ENCODE results near the gene APBA3. TPM values are rescaled to one million over a fixed set of nuclear protein-coding genes. Genes with fewer than 3 reads are reported as not detected.

APBA3 gene
- total RNA-seq, 2 donors from 2014 or later: 40.6 to 55.4 TPM

DNA sequence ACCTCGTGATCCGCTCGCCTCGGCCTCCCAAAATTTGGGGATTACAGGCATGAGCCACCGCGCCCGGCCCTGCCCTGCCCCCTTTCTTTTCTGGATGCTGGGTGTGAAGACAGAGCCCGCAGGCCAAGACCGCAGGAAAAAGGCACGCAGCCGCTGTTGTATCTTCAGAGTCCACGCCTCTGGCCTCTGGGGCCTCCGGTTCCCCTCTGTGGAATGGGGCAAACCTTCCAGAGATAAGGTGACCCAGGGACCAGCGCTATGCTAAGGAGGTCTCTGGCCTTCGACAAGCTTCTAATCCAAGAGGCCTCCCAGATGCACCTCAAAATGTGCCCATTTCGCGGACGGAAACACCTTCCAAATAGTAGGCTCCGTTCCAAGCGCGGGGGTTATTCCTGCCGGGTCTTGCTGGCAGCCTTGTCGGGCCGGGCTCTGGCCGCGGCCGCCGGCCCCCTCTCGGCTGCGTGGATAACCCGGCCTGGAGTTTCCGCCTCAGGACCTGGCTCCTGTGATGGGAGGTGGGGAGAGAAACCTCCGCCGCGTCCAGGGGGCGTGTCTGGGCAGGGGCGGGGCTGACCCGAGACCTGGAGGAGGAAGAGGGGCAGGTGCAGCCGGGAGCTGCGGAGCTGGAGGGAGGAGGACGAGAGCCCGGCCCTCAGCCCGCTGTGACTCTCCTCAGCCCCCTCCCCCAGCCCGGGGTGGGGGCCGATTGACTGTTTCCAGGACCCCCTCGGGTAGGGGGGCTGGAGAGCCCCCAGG, 40.2 kb downstream of the APBA3 start:
- ATAC-seq (peak; percentile 86 to 94), DNase-seq (ENCODE audit: low spot score) (peak; percentile 90)
- no peaks in the 10 kb centered on the region for H3K27me3 Mint-ChIP-seq
- peaks cover 0 to 6% of the 10 kb centered on the region in 2 donors for H3K4me1 Mint-ChIP-seq (ENCODE audit: low read depth in 2 of 2)
- H3K27ac Mint-ChIP-seq: no peak overlapping the region
- H3K9me3 Mint-ChIP-seq: no peaks in the 10 kb centered on the region
- peak overlapping the region; percentile 47 for H3K4me3 Mint-ChIP-seq
- no peaks in the 10 kb centered on the region for H3K36me3 Mint-ChIP-seq

DNA sequence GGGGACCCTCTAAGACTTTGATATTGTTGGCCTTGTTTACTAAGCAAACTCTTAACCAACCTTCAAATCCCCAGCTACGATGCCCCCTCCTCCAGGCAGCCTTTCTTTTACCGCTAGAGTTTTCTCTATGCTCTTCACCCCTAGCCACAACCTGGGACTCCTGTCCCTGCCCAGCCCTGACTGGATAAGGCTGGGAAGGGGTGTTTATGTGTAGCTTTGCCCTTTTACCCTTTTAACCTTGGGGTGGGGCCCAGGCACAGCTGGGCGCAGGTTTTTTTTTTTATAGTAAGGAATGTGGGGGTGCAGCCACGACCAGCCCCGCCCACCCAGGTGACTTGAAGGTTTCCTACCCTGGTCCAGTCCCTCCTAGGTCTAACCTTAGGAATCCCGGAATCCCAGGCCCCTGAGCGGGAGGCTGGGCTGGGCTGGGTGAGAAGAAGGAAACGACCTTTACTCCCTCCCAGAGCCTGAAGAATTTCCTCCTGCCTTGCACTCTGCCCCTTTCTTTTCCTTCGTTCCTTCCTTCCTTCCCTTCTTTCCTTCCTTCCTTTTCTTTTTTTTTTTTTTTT, 41.1 kb downstream of the APBA3 start:
- H3K4me3 Mint-ChIP-seq: peak overlapping the region; percentile 47
- peak; percentile 18 for DNase-seq (ENCODE audit: low spot score)
- peaks cover 0 to 6% of the 10 kb centered on the region in 2 donors for H3K4me1 Mint-ChIP-seq (ENCODE audit: low read depth in 2 of 2)
- H3K27me3 Mint-ChIP-seq: no peaks in the 10 kb centered on the region
- no peaks in the 10 kb centered on the region for H3K9me3 Mint-ChIP-seq
- H3K36me3 Mint-ChIP-seq: no peaks in the 10 kb centered on the region
- H3K27ac Mint-ChIP-seq: no peak overlapping the region
- ATAC-seq: no peak

- peaks cover 0 to 6% of the 10 kb centered on the region in 2 donors for H3K4me1 Mint-ChIP-seq (ENCODE audit: low read depth in 2 of 2)
- H3K9me3 Mint-ChIP-seq: no peaks in the 10 kb centered on the region
- no peaks in the 10 kb centered on the region for H3K27me3 Mint-ChIP-seq
- no peak for ATAC-seq
- no peak overlapping the region for H3K27ac Mint-ChIP-seq
- no peaks in the 10 kb centered on the region for H3K36me3 Mint-ChIP-seq
- H3K4me3 Mint-ChIP-seq: no peak overlapping the region
- DNase-seq (ENCODE audit: low spot score): no peak
Observed at GRCh38 chr19:3719868-3720267, 41.6 kb downstream of the APBA3 start.

GRCh38 chr19:3716147-3716668, 45.3 kb downstream of the APBA3 start:
- H3K4me1 Mint-ChIP-seq (ENCODE audit: low read depth in 2 of 2): peaks cover 0 to 4% of the 10 kb centered on the region in 2 donors
- no peak overlapping the region for H3K27ac Mint-ChIP-seq
- DNase-seq (ENCODE audit: low spot score) (peak; percentile 44), ATAC-seq (no peak)
- no peaks in the 10 kb centered on the region for H3K27me3 Mint-ChIP-seq
- no peaks in the 10 kb centered on the region for H3K36me3 Mint-ChIP-seq
- H3K4me3 Mint-ChIP-seq: no peak overlapping the region
- H3K9me3 Mint-ChIP-seq: no peaks in the 10 kb centered on the region

GRCh38 chr19:3712663-3713611, 48.6 kb downstream of the APBA3 start:
- peak in 1 of 2 donors; percentile 32 for ATAC-seq
- no peaks in the 10 kb centered on the region for H3K4me1 Mint-ChIP-seq (ENCODE audit: low read depth in 2 of 2)
- no peaks in the 10 kb centered on the region for H3K36me3 Mint-ChIP-seq
- H3K9me3 Mint-ChIP-seq: no peaks in the 10 kb centered on the region
- peak; percentile 39 for DNase-seq (ENCODE audit: low spot score)
- no peaks in the 10 kb centered on the region for H3K27me3 Mint-ChIP-seq
- H3K4me3 Mint-ChIP-seq: no peak overlapping the region
- no peak overlapping the region for H3K27ac Mint-ChIP-seq

- peak; percentile 59 for DNase-seq (ENCODE audit: low spot score)
- no peak overlapping the region for H3K27ac Mint-ChIP-seq
- no peak for ATAC-seq
- no peaks in the 10 kb centered on the region for H3K9me3 Mint-ChIP-seq
- no peaks in the 10 kb centered on the region for H3K36me3 Mint-ChIP-seq
- no peaks in the 10 kb centered on the region for H3K27me3 Mint-ChIP-seq
- peaks cover 0 to 2% of the 10 kb centered on the region in 2 donors for H3K4me1 Mint-ChIP-seq (ENCODE audit: low read depth in 2 of 2)
- no peak overlapping the region for H3K4me3 Mint-ChIP-seq
Observed at GRCh38 chr19:3710265-3710812, 51.2 kb downstream of the APBA3 start.

GRCh38 chr19:3708207-3708931, 53.1 kb downstream of the APBA3 start, which contains the start of gene TJP3:
TJP3 (plus strand) TSS chr19:3708384; CDS start chr19:3728433, 20,049 bp downstream.
- H3K9me3 Mint-ChIP-seq: no peaks in the 10 kb centered on the region
- DNase-seq (ENCODE audit: low spot score) (peak; percentile 48), ATAC-seq (no peak)
- H3K4me3 Mint-ChIP-seq: no peak within 1 kb of the TSS
- H3K27me3 Mint-ChIP-seq: no peaks in the 10 kb centered on the region
- H3K36me3 Mint-ChIP-seq: no peaks in the 10 kb centered on the region
- H3K4me1 Mint-ChIP-seq (ENCODE audit: low read depth in 2 of 2): peaks cover 0 to 2% of the 10 kb centered on the region in 2 donors
- no peak within 1 kb of the TSS for H3K27ac Mint-ChIP-seq

DNA sequence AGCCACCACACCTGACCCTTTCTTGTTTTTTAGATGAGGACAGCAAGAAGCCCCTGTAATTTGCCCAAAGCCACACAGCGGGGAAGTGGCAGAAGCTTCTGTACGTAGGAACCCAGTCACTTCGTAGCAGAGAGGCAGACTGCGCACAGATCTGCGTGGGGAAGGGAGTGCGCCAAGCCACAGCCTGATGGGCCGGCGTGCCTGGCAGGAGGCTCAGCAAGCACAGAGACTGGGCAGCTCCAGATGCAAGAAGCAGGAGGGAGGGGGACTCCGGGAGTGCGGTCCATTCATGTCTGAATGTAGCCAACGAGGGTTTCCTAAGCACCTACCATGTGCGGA, 53.7 kb downstream of the APBA3 start:
- Mint-ChIP-seq H3K9me3 (no peaks in the 10 kb centered on the region), H3K4me3 (no peak overlapping the region), H3K27me3 (no peaks in the 10 kb centered on the region), H3K36me3 (no peaks in the 10 kb centered on the region), H3K27ac (no peak overlapping the region), H3K4me1 (ENCODE audit: low read depth in 2 of 2) (peaks cover 0 to 2% of the 10 kb centered on the region in 2 donors)
- DNase-seq (ENCODE audit: low spot score) (peak; percentile 56), ATAC-seq (no peak)

DNA sequence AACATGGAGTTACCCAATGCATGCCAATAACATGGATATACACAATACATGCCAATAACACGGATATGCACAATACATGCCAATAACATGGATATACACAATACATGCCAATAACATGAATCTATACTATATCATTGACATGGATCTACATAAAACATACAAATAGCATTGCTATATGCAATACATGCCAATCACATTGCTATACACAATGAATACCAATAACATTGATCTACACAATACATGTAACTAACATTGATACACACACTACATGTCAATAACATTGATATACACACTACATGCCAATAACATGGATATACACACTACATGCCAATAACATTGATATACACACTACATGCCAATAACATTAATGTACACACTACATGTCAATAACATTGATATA, 60.3 kb downstream of the APBA3 start:
- DNase-seq (ENCODE audit: low spot score): no peak
- Mint-ChIP-seq H3K4me1 (ENCODE audit: low read depth in 2 of 2) (peaks cover 11 to 24% of the 10 kb centered on the region in 2 donors), H3K36me3 (no peaks in the 10 kb centered on the region), H3K27me3 (no peaks in the 10 kb centered on the region), H3K9me3 (no peaks in the 10 kb centered on the region), H3K4me3 (peak overlapping the region; percentile 82), H3K27ac (peak overlapping the region in 1 of 2 donors; percentile 50)
- no peak for ATAC-seq

Other genes with a start within 250 kb of the APBA3 start
- gene TEKTIP1, start 222.5 kb downstream of the APBA3 start, total RNA-seq: 1 to 10 TPM; 3.3 to 4.4 TPM
- gene MFSD12, start 204.1 kb downstream of the APBA3 start, total RNA-seq: 10 to 100 TPM; 72.2 to 73.1 TPM
- gene HMG20B, start 188.7 kb downstream of the APBA3 start, total RNA-seq: 10 to 100 TPM; 38.2 to 48.0 TPM
- gene GIPC3, start 176.2 kb downstream of the APBA3 start, total RNA-seq: under 1 TPM; 0.25 to 0.40 TPM
- under 1 TPM in 1 of 2 donors, not detected in 1; 0.28 TPM for gene TBXA2R, start 154.8 kb downstream of the APBA3 start, total RNA-seq
- 10 to 100 TPM; 28.9 to 44.7 TPM for gene CACTIN, start 134.9 kb downstream of the APBA3 start, total RNA-seq
- 10 to 100 TPM; 27.0 to 29.6 TPM for gene PIP5K1C, start 61.2 kb downstream of the APBA3 start, total RNA-seq
- gene TJP3, start 53.3 kb downstream of the APBA3 start, total RNA-seq: 1 to 10 TPM in 1 of 2 donors, under 1 TPM in 1; 0.57 to 2.1 TPM
- gene MRPL54, start 990 bp upstream of the APBA3 start, total RNA-seq: 10 to 100 TPM; 58.5 to 75.1 TPM
- gene RAX2, start 10.5 kb upstream of the APBA3 start, total RNA-seq: under 1 TPM in 1 of 2 donors, not detected in 1; 0.21 TPM
- gene MATK, start 24.7 kb upstream of the APBA3 start, total RNA-seq: 10 to 100 TPM; 58.5 to 61.9 TPM
- gene ZFR2, start 107.3 kb upstream of the APBA3 start, total RNA-seq: 1 to 10 TPM in 1 of 2 donors, under 1 TPM in 1; 0.67 to 1.4 TPM
- not detected for gene ATCAY, start 119.0 kb upstream of the APBA3 start, total RNA-seq
- gene NMRK2, start 171.4 kb upstream of the APBA3 start, total RNA-seq: not detected
- gene DAPK3, start 209.4 kb upstream of the APBA3 start, total RNA-seq: 10 to 100 TPM; 48.1 to 54.5 TPM
- 1,000 to 10,000 TPM; 1,877 to 2,672 TPM for gene EEF2, start 223.8 kb upstream of the APBA3 start, total RNA-seq
- 10 to 100 TPM; 39.4 to 58.6 TPM for gene PIAS4, start 246.0 kb upstream of the APBA3 start, total RNA-seq

All from natural killer cell treated with Interleukin-12 subunit alpha and Interleukin-12 subunit beta and Interleukin-15 and Interleukin-18, amount 100 ng/mL, for 72 hours (primary cell).